ENCODE data around the gene CEMIP. TPM values are rescaled to one million over a fixed set of nuclear protein-coding genes. Genes with fewer than 3 reads are reported as not detected.

The CEMIP gene
- total RNA-seq, 4 donors from 2014 or later, result 0.17 to 0.34 (median 0.26) TPM; not detected in 1

GRCh38 chr15:80986487-80986886 is 207.3 kb downstream of the CEMIP start:
- intact Hi-C loops (cut with DNase I), result loop anchor here (10.0 kb wide), 1 partner anchor 292 kb away; the partner anchor contains the start of gene ABHD17C
- no peak for TF ChIP-seq POLR2AphosphoS5 (IDR thresholded peaks at IDR 0.05)
- TF ChIP-seq POLR2A (IDR thresholded peaks at IDR 0.05; ENCODE audit: low read depth), result no peak
- TF ChIP-seq, protein P1, sequence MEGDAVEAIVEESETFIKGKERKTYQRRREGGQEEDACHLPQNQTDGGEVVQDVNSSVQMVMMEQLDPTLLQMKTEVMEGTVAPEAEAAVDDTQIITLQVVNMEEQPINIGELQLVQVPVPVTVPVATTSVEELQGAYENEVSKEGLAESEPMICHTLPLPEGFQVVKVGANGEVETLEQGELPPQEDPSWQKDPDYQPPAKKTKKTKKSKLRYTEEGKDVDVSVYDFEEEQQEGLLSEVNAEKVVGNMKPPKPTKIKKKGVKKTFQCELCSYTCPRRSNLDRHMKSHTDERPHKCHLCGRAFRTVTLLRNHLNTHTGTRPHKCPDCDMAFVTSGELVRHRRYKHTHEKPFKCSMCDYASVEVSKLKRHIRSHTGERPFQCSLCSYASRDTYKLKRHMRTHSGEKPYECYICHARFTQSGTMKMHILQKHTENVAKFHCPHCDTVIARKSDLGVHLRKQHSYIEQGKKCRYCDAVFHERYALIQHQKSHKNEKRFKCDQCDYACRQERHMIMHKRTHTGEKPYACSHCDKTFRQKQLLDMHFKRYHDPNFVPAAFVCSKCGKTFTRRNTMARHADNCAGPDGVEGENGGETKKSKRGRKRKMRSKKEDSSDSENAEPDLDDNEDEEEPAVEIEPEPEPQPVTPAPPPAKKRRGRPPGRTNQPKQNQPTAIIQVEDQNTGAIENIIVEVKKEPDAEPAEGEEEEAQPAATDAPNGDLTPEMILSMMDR (IDR thresholded peaks at IDR 0.05), result no peak
- no peak for TF ChIP-seq EP300 (IDR thresholded peaks at IDR 0.05)
- no peaks in the 10 kb centered on the region for H3K9me3 ChIP-seq
- 100% methylated on average over 1 of the region's 1 CpG for WGBS
- no peak overlapping the region for H3K27ac ChIP-seq (replicated peaks in 1 of 4)
- H3K27me3 ChIP-seq, result no peaks in the 10 kb centered on the region
- peaks cover 0 to 6% (median 4%) of the 10 kb centered on the region in 4 donors for H3K36me3 ChIP-seq
- no peak overlapping the region for H3K4me3 ChIP-seq
- no peak for DNase-seq (ENCODE audit: extremely low spot score)
- H3K4me1 ChIP-seq, result peaks cover 49 to 66% (median 54%) of the 10 kb centered on the region in 4 donors

GRCh38 chr15:80988148-80988796 is 209.1 kb downstream of the CEMIP start:
- H3K4me3 ChIP-seq, result peak overlapping the region; percentile 83 to 86 (median 84)
- DNase-seq (ENCODE audit: extremely low spot score), result no peak
- peak overlapping the region in 1 of 4 donors; percentile 89 for H3K27ac ChIP-seq (replicated peaks in 1 of 4)
- TF ChIP-seq EP300 (IDR thresholded peaks at IDR 0.05), result no peak
- TF ChIP-seq, protein P1 (IDR thresholded peaks at IDR 0.05), result no peak
- TF ChIP-seq POLR2AphosphoS5 (IDR thresholded peaks at IDR 0.05), result no peak
- TF ChIP-seq POLR2A (IDR thresholded peaks at IDR 0.05; ENCODE audit: low read depth), result no peak
- H3K36me3 ChIP-seq, result no peaks in the 10 kb centered on the region
- 73% methylated on average over 8 of the region's 8 CpGs for WGBS
- H3K27me3 ChIP-seq, result no peaks in the 10 kb centered on the region
- intact Hi-C loops (cut with DNase I), result loop anchor here (10.0 kb wide), 1 partner anchor 293 kb away; the partner anchor contains the start of gene ABHD17C
- peaks cover 57 to 63% (median 60%) of the 10 kb centered on the region in 4 donors for H3K4me1 ChIP-seq
- no peaks in the 10 kb centered on the region for H3K9me3 ChIP-seq

DNA sequence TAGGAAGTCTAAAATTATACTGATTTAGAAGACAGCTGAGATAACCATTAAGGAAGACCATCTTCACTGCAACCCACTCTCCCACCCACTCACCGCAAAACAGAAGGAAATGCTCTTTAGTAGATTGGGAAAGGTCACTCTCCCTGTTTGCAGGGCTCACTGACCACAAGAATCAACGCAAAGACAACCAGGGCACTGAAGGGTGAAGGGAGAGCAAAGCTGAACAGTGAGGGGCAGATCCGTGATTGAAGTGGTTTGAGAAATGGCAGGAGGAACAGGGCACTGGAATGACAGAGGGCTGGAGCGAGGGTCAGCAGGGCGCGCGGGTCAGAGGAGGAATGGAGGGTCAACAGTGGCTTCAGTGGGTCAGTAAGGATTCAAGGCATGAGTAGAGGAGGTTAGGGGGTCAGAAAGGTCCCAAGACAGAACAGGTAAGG is 209.9 kb downstream of the CEMIP start:
- Histone ChIP-seq H3K27ac (replicated peaks in 1 of 4) (peak overlapping the region; percentile 87 to 89 (median 89)), H3K9me3 (no peaks in the 10 kb centered on the region), H3K4me1 (peaks cover 57 to 63% (median 58%) of the 10 kb centered on the region in 4 donors), H3K4me3 (peak overlapping the region; percentile 83 to 86 (median 84)), H3K27me3 (no peaks in the 10 kb centered on the region), H3K36me3 (no peaks in the 10 kb centered on the region)
- DNase-seq (ENCODE audit: extremely low spot score), result no peak
- TF ChIP-seq, protein P1 (IDR thresholded peaks at IDR 0.05), result no peak
- TF ChIP-seq EP300 (IDR thresholded peaks at IDR 0.05), result no peak
- no peak for TF ChIP-seq POLR2A (IDR thresholded peaks at IDR 0.05; ENCODE audit: low read depth)
- no peak for TF ChIP-seq POLR2AphosphoS5 (IDR thresholded peaks at IDR 0.05)
- 0% methylated on average over 7 of the region's 7 CpGs for WGBS
- intact Hi-C loops (cut with DNase I), result loop anchor here (10.0 kb wide), 1 partner anchor 294 kb away; the partner anchor contains the start of gene ABHD17C

- under 1% methylated on average over 51 of the region's 63 CpGs for WGBS
- H3K4me1 ChIP-seq, result peaks cover 50 to 59% (median 56%) of the 10 kb centered on the region in 4 donors
- H3K9me3 ChIP-seq, result no peaks in the 10 kb centered on the region
- H3K27ac ChIP-seq (replicated peaks in 1 of 4), result peak within 1 kb of the TSS; percentile 87 to 89 (median 89)
- no peaks in the 10 kb centered on the region for H3K36me3 ChIP-seq
- H3K4me3 ChIP-seq, result peak within 1 kb of the TSS; percentile 83 to 86 (median 84)
- TF ChIP-seq POLR2AphosphoS5 (IDR thresholded peaks at IDR 0.05) (peak; percentile 92 to 94), EP300 (IDR thresholded peaks at IDR 0.05) (no peak), POLR2A (IDR thresholded peaks at IDR 0.05; ENCODE audit: low read depth) (peak; percentile 85)
- TF ChIP-seq, protein P1 (IDR thresholded peaks at IDR 0.05), result no peak
- no peaks in the 10 kb centered on the region for H3K27me3 ChIP-seq
- peak; percentile 100 for DNase-seq (ENCODE audit: extremely low spot score)
- intact Hi-C loops (cut with DNase I), result loop anchor here (10.0 kb wide), 3 partner anchors 295 to 1055 kb away; partner anchors contain the start of genes ABHD17C, MEX3B and STARD5
Observed at GRCh38 chr15:80989518-80990478, 210.6 kb downstream of the CEMIP start, which contains the start of gene MESD. Gene MESD (minus strand): TSS chr15:80989819. CDS start chr15:80989791, 28 bp downstream.
